ENCODE data around the gene CGB2.

The CGB2 gene

GRCh38 chr19:49067554-49067953 is 35.9 kb downstream of the CGB2 start:
- no peak for DNase-seq (ENCODE audit: low read depth)

GRCh38 chr19:49069026-49069425 is 37.3 kb downstream of the CGB2 start:
- no peak for DNase-seq (ENCODE audit: low read depth)

DNA sequence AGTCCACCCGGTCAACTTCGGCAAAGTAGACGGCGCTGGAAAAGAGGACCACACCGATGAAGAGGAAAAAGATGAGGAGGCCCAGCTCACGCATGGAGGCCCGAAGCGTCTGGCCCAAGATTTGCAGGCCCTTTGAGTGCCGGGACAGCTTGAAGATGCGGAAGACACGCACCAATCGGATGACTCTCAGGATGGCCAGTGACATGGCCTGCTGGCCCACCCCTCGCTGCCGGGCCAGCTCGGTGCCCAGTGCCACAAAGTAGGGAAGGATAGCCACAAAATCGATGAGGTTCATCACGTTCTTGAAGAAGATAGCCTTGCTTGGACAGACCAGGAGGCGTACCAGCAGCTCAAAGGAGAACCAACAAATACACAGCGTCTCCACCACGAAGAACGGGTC is 38.7 kb downstream of the CGB2 start:
- no peak for DNase-seq (ENCODE audit: low read depth)

DNA sequence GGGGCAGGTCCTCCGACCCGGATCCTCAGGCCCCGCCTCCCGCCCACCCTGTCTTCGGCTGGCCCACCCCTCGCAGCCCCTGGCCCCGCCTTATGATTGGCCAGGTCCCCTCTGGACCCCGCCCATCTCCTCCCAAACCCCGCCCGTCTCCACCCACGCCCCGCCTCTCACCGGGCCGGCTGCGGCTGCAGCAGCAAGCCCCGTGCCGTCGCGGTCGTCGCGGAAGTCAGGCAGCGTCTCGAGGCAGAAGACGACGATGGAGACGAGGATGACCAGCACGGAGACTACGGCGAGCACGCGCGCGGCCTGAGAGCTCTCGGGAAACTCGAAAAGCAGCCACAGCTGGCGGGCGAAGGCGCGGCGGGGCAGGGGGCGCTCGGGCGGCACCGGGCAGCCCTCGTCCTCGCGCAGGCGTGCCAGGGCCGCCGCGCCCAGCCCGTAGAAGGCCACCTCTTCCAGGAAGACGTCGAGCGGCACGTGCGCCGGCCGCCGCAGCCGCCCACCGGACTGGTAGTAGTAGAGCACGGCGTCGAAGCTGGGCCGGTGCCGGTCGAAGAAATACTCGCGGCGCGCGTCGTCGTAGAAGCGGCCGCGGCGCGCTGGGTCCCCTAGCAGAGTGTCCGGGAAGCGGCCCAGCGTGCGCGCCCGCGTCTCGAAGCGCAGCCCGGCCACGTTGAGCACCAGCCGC is 40.3 kb downstream of the CGB2 start:
- DNase-seq (ENCODE audit: low read depth): no peak

DNA sequence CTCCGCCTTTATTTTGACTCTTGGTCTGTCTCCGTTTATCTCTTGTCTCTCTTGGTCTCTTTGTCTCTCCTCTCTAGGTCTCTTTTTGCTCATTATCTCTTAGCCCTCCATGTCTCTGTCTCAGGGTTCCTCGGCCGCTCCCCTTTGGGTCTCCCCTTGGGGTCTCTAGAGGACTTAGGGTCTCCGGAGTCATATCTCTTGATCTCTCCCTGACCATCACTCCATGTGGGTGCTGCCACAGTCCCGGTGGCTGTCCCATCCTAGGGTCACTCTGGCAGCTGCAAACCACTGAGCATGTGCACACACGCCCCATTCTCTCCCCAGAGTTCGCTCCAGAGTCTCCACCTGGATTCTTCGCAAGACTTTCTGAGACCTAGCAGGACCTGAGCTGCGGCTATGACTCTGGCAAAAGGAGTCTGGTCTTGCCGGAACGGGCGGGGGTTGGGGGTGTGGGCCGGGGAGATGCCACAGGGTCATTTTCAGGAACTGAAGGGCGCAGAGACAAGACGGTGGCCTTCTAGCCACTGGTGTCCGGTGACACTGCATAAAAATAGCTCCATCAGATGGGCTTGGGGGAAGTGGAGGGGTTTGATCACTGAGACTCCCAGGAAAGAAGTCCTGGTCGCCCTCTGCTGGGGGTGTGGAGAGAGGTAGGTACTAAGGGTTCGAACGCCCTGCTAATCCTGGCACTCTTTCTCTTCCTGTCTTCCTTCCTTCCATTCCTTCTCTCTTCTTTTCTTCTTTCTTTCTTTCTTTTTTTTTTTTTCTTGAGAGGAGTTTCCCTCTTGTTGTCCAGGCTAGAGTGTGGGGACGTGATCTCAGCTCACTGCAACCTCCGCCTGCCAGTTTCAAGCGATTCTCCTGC is 42.1 kb downstream of the CGB2 start:
- no peak for DNase-seq (ENCODE audit: low read depth)

- DNase-seq (ENCODE audit: low read depth): peak; percentile 40
These were observed 43.2 kb downstream of the CGB2 start for GRCh38 chr19:49074869-49075268.

- no peak for DNase-seq (ENCODE audit: low read depth)
These were observed 48.7 kb downstream of the CGB2 start for GRCh38 chr19:49080392-49080791.

DNA sequence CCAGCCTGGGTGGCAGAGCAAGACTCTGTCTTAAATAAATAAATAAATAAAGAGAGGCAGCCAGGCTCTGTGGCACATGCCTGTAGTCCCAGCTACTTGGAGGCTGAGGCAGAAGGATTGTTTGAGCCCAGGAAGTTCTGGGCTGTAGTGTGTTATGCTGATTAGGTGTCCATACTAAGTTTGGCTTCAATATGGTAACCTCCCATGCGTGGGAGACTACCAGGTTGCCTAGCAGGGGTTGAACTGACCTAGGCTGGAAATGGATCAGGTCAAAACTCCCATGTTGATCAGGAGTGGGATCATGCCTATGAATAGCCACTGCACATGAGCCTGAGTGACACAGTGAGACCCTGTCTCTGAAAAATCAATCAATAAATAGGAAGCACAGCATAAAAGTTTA is 49.6 kb downstream of the CGB2 start:
- no peak for DNase-seq (ENCODE audit: low read depth)

Data from stromal cell of bone marrow (primary cell).